ENCODE results near the gene ACO2. TPM values are rescaled to one million over a fixed set of nuclear protein-coding genes. Genes with fewer than 3 reads are reported as not detected.

Gene ACO2
- total RNA-seq, 1 donor from 2014 or later = 67.2 TPM

GRCh38 chr22:41501209-41501608 lies 32.3 kb downstream of the ACO2 start:
- H3K9ac ChIP-seq (ENCODE audit: low read length) = no peak overlapping the region
- H2AFZ ChIP-seq (ENCODE audit: low read depth, low read length) = no peak overlapping the region
- no peaks in the 10 kb centered on the region for H3K9me3 ChIP-seq (ENCODE audit: insufficient read depth, low read depth, low read length)
- H3K27ac Mint-ChIP-seq (ENCODE audit: unreplicated experiment) = no peak overlapping the region
- no peak overlapping the region for H3K4me3 ChIP-seq (ENCODE audit: insufficient read depth, low read depth, low read length)
- H3K36me3 ChIP-seq (ENCODE audit: insufficient read depth, low read length) = peaks cover 12% of the 10 kb centered on the region
- H3K4me2 ChIP-seq (ENCODE audit: low read length) = no peak overlapping the region
- no peaks in the 10 kb centered on the region for H3K27me3 ChIP-seq (ENCODE audit: insufficient read depth, low read length)
- H3K4me1 Mint-ChIP-seq (ENCODE audit: low read depth, unreplicated experiment) = no peaks in the 10 kb centered on the region
- FAIRE-seq = no peak
- no peaks in the 10 kb centered on the region for H3K9me3 Mint-ChIP-seq (ENCODE audit: unreplicated experiment)
- no peak overlapping the region for H3K27ac ChIP-seq (ENCODE audit: low read depth, low read length)
- peaks cover 19% of the 10 kb centered on the region for H3K79me2 ChIP-seq (ENCODE audit: insufficient read depth, low read length)
- H3K4me3 Mint-ChIP-seq (ENCODE audit: unreplicated experiment) = no peak overlapping the region
- no peaks in the 10 kb centered on the region for H3K27me3 Mint-ChIP-seq (ENCODE audit: low read depth, unreplicated experiment)
- TF ChIP-seq, protein P1, sequence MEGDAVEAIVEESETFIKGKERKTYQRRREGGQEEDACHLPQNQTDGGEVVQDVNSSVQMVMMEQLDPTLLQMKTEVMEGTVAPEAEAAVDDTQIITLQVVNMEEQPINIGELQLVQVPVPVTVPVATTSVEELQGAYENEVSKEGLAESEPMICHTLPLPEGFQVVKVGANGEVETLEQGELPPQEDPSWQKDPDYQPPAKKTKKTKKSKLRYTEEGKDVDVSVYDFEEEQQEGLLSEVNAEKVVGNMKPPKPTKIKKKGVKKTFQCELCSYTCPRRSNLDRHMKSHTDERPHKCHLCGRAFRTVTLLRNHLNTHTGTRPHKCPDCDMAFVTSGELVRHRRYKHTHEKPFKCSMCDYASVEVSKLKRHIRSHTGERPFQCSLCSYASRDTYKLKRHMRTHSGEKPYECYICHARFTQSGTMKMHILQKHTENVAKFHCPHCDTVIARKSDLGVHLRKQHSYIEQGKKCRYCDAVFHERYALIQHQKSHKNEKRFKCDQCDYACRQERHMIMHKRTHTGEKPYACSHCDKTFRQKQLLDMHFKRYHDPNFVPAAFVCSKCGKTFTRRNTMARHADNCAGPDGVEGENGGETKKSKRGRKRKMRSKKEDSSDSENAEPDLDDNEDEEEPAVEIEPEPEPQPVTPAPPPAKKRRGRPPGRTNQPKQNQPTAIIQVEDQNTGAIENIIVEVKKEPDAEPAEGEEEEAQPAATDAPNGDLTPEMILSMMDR (IDR thresholded peaks at IDR 0.05; ENCODE audit: insufficient read depth, low read depth, low read length) = no peak
- TF ChIP-seq EZH2 (IDR thresholded peaks at IDR 0.05; ENCODE audit: insufficient read depth, low read length) = no peak
- peaks cover 55% of the 10 kb centered on the region for H4K20me1 ChIP-seq (ENCODE audit: insufficient read depth, low read length)
- no peak for DNase-seq (ENCODE audit: low read depth)
- peaks cover 11% of the 10 kb centered on the region for H3K36me3 Mint-ChIP-seq (ENCODE audit: low read depth, unreplicated experiment)
- H3K4me1 ChIP-seq (ENCODE audit: insufficient read depth, low read length) = peaks cover 3% of the 10 kb centered on the region

- Histone ChIP-seq H3K4me1 (ENCODE audit: insufficient read depth, low read length) (peaks cover 3% of the 10 kb centered on the region), H2AFZ (ENCODE audit: low read depth, low read length) (no peak overlapping the region), H3K27ac (ENCODE audit: low read depth, low read length) (no peak overlapping the region), H3K79me2 (ENCODE audit: insufficient read depth, low read length) (peaks cover 7% of the 10 kb centered on the region), H3K9me3 (ENCODE audit: insufficient read depth, low read depth, low read length) (no peaks in the 10 kb centered on the region), H3K9ac (ENCODE audit: low read length) (no peak overlapping the region), H3K4me2 (ENCODE audit: low read length) (no peak overlapping the region), H4K20me1 (ENCODE audit: insufficient read depth, low read length) (peaks cover 51% of the 10 kb centered on the region), H3K36me3 (ENCODE audit: insufficient read depth, low read length) (peaks cover 12% of the 10 kb centered on the region), H3K27me3 (ENCODE audit: insufficient read depth, low read length) (no peaks in the 10 kb centered on the region), H3K4me3 (ENCODE audit: insufficient read depth, low read depth, low read length) (no peak overlapping the region)
- Mint-ChIP-seq H3K36me3 (ENCODE audit: low read depth, unreplicated experiment) (peaks cover 14% of the 10 kb centered on the region), H3K27ac (ENCODE audit: unreplicated experiment) (no peak overlapping the region), H3K9me3 (ENCODE audit: unreplicated experiment) (no peaks in the 10 kb centered on the region), H3K27me3 (ENCODE audit: low read depth, unreplicated experiment) (no peaks in the 10 kb centered on the region), H3K4me1 (ENCODE audit: low read depth, unreplicated experiment) (no peaks in the 10 kb centered on the region), H3K4me3 (ENCODE audit: unreplicated experiment) (no peak overlapping the region)
- no peak for DNase-seq (ENCODE audit: low read depth)
- FAIRE-seq = no peak
- TF ChIP-seq, protein P1 (IDR thresholded peaks at IDR 0.05; ENCODE audit: insufficient read depth, low read depth, low read length) = no peak
- TF ChIP-seq EZH2 (IDR thresholded peaks at IDR 0.05; ENCODE audit: insufficient read depth, low read length) = no peak
Measured at GRCh38 chr22:41504397-41504796, 35.5 kb downstream of the ACO2 start.

DNA sequence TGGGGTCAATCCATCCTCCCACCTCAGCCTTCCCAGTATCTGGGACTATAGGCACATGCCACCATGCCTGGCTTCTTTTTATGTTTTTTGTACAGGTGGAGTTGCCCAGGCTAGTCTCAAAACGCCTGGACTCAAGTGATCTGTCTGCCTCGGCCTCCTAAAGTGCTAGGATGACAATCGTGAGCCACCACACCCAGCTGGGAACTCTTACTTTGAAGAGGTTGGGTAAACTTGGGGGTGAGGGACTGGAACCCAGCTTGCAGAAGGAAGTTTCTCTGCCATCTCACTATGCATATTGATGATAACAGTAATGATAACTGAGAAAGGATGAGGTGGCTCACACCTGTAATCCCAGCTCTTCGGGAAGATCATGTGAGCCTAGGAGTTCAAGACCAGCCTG lies 35.9 kb downstream of the ACO2 start:
- no peak for DNase-seq (ENCODE audit: low read depth)
- H3K9me3 Mint-ChIP-seq (ENCODE audit: unreplicated experiment) = no peaks in the 10 kb centered on the region
- H3K27ac Mint-ChIP-seq (ENCODE audit: unreplicated experiment) = no peak overlapping the region
- H3K36me3 ChIP-seq (ENCODE audit: insufficient read depth, low read length) = peaks cover 12% of the 10 kb centered on the region
- no peak overlapping the region for H3K9ac ChIP-seq (ENCODE audit: low read length)
- peaks cover 3% of the 10 kb centered on the region for H3K79me2 ChIP-seq (ENCODE audit: insufficient read depth, low read length)
- H3K27ac ChIP-seq (ENCODE audit: low read depth, low read length) = no peak overlapping the region
- H3K4me1 Mint-ChIP-seq (ENCODE audit: low read depth, unreplicated experiment) = no peaks in the 10 kb centered on the region
- no peak overlapping the region for H3K4me3 ChIP-seq (ENCODE audit: insufficient read depth, low read depth, low read length)
- peaks cover 47% of the 10 kb centered on the region for H4K20me1 ChIP-seq (ENCODE audit: insufficient read depth, low read length)
- no peak overlapping the region for H3K4me3 Mint-ChIP-seq (ENCODE audit: unreplicated experiment)
- peaks cover 3% of the 10 kb centered on the region for H3K4me1 ChIP-seq (ENCODE audit: insufficient read depth, low read length)
- no peaks in the 10 kb centered on the region for H3K9me3 ChIP-seq (ENCODE audit: insufficient read depth, low read depth, low read length)
- no peak overlapping the region for H3K4me2 ChIP-seq (ENCODE audit: low read length)
- H3K27me3 ChIP-seq (ENCODE audit: insufficient read depth, low read length) = no peaks in the 10 kb centered on the region
- FAIRE-seq = no peak
- no peaks in the 10 kb centered on the region for H3K27me3 Mint-ChIP-seq (ENCODE audit: low read depth, unreplicated experiment)
- H2AFZ ChIP-seq (ENCODE audit: low read depth, low read length) = no peak overlapping the region
- no peak for TF ChIP-seq EZH2 (IDR thresholded peaks at IDR 0.05; ENCODE audit: insufficient read depth, low read length)
- TF ChIP-seq, protein P1 (IDR thresholded peaks at IDR 0.05; ENCODE audit: insufficient read depth, low read depth, low read length) = no peak
- peaks cover 14% of the 10 kb centered on the region for H3K36me3 Mint-ChIP-seq (ENCODE audit: low read depth, unreplicated experiment)

All from astrocyte (in vitro differentiated cells and primary cell).